Esophagus squamous epithelium (tissue), 4 donors: ENCODE results near the gene ADD3.

Experiments used
- CTCF ChIP-seq, 6 experiments: fragments of 450-650 bp in 4 of 6; fragments of 200-600 bp in 2 of 6; sonication (generic) in 2 of 6; IDR thresholded peaks; one replicate each; pipeline ENCODE4 v1.5.1; 2016 to 2019; ENCODE audit warnings: antibody characterized with exemption in 6 of 6, mild to moderate bottlenecking in 4 of 6, moderate library complexity in 4 of 6
- POLR2A ChIP-seq, 4 donors: fragments of 450-650 bp; IDR thresholded peaks; one replicate each; pipeline ENCODE4 v1.6.1; 2017; ENCODE audit warnings: antibody characterized with exemption in 4 of 4, mild to moderate bottlenecking in 4 of 4, moderate library complexity in 3 of 4

GRCh38 chr10:110067960-110068770 is 60.4 kb downstream of the ADD3 start:
- TF ChIP-seq CTCF (IDR thresholded peaks at IDR 0.05) (no peak), POLR2A (IDR thresholded peaks at IDR 0.05) (no peak)
